Uterus (tissue), 4 donors: Measurements from ENCODE around the gene SARS1. TPM values are rescaled to one million over a fixed set of nuclear protein-coding genes. Genes with fewer than 3 reads are reported as not detected.

Experiments
- DNase-seq, 2 donors: peaks; one replicate each; pipeline ENCODE4 v3.0.0-alpha.2; 2019 to 2020
- H3K27ac ChIP-seq, 2 donors: fragments of 200-600 bp; sonication (generic); 1 replicate in 1 of 2; 2 replicates in 1 of 2; pipeline ENCODE4 v1.5.1; 2016 to 2018
- H3K27me3 ChIP-seq, 2 donors: fragments of 200-600 bp; sonication (generic); one replicate each; pipeline ENCODE4 v1.5.1; 2018 to 2019; ENCODE audit warnings: control low read depth in 1 of 2
- H3K36me3 ChIP-seq, 2 donors: fragments of 200-600 bp; sonication (generic); one replicate each; pipeline ENCODE4 v1.5.1; 2019; ENCODE audit warnings: control low read depth in 1 of 2
- H3K4me1 ChIP-seq, 2 donors: fragments of 200-600 bp; sonication (generic); one replicate each; pipeline ENCODE4 v1.5.1; 2018 to 2019; ENCODE audit warnings: control low read depth in 1 of 2
- H3K4me3 ChIP-seq, 2 donors: fragments of 200-600 bp; sonication (generic); 1 replicate in 1 of 2; 2 replicates in 1 of 2; pipeline ENCODE4 v1.5.1; 2018 to 2019; ENCODE audit warnings: mild to moderate bottlenecking in 1 of 2
- H3K9me3 ChIP-seq, 2 donors: fragments of 200-600 bp; sonication (generic); one replicate each; pipeline ENCODE4 v1.5.1; 2019; ENCODE audit warnings: control low read depth in 1 of 2
- POLR2A ChIP-seq, 2 donors: fragments of 450-650 bp; IDR thresholded peaks; one replicate each; pipeline ENCODE4 v1.6.1; 2016; ENCODE audit warnings: antibody characterized with exemption in 2 of 2, mild to moderate bottlenecking in 1 of 2, moderate library complexity in 1 of 2
- intact Hi-C: fragments of 100-400 bp; cut with DNase I; formaldehyde crosslinking; loops from one replicate; pipeline ENCODE4 v1.15.1; 2023; ENCODE audit warnings: low total_unique reads
- total RNA-seq, 4 donors: library from RNA; depleted of rRNA in 3 of 4; stranded (reverse); fragments of >200 nt in 3 of 4; gene quantifications; one replicate each; pipeline versions ENCODE4 v1.1.0 to v1.2.4, GENCODE V29; 2014 to 2023
- TF ChIP-seq, protein P1 (sequence below), 4 experiments: fragments of 200-600 bp in 2 of 4; fragments of 450-650 bp in 2 of 4; sonication (generic) in 2 of 4; IDR thresholded peaks; one replicate each; pipeline ENCODE4 v1.5.1; 2016 to 2019; ENCODE audit warnings: antibody characterized with exemption in 4 of 4, mild to moderate bottlenecking in 2 of 4, moderate library complexity in 1 of 4
- donor health status: DM: yes; HTN: yes; CAD: no.

SARS1 gene
- total RNA-seq, 4 donors from 2014 or later = 98.1 to 138 (median 112) TPM

DNA sequence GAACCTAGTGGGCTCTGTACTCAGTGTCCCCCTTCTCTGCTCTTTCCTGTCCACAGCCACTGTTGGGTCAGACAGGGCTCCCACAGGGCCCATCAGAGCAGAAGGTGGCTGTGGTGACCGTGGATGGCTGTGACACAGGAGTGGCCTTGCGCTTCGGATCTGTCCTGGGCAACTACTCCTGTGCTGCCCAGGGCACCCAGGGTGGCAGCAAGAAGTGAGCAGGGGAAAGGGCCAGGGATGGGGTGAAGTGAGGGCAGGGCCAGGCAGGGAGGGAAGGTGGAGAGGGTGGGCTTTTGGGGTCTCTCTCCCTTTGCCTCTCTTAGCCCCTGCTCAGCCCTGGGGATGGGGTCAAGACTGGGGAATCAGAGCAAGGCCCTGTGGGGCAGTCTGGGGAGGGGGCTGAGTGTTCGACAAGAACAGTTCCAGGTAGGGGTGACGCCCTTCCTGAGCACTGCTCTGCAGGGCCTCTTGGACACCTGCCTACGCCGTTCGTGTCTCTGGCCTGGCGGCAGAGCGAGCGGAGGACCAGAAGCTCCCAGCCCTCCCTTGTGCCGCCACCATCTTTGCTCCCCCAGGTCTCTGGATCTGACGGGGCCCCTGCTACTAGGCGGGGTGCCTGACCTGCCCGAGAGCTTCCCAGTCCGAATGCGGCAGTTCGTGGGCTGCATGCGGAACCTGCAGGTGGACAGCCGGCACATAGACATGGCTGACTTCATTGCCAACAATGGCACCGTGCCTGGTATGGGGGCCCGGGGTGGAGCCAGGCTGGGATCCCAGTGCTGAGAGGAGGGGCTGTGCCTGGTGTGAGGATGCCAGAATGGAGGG is 48.7 kb downstream of the SARS1 start:
- Histone ChIP-seq H3K27me3 (no peaks in the 10 kb centered on the region), H3K36me3 (no peaks in the 10 kb centered on the region), H3K4me3 (no peak overlapping the region), H3K4me1 (no peaks in the 10 kb centered on the region), H3K27ac (no peak overlapping the region), H3K9me3 (no peaks in the 10 kb centered on the region)
- intact Hi-C loops = no loop called here
- TF ChIP-seq, protein P1, sequence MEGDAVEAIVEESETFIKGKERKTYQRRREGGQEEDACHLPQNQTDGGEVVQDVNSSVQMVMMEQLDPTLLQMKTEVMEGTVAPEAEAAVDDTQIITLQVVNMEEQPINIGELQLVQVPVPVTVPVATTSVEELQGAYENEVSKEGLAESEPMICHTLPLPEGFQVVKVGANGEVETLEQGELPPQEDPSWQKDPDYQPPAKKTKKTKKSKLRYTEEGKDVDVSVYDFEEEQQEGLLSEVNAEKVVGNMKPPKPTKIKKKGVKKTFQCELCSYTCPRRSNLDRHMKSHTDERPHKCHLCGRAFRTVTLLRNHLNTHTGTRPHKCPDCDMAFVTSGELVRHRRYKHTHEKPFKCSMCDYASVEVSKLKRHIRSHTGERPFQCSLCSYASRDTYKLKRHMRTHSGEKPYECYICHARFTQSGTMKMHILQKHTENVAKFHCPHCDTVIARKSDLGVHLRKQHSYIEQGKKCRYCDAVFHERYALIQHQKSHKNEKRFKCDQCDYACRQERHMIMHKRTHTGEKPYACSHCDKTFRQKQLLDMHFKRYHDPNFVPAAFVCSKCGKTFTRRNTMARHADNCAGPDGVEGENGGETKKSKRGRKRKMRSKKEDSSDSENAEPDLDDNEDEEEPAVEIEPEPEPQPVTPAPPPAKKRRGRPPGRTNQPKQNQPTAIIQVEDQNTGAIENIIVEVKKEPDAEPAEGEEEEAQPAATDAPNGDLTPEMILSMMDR (IDR thresholded peaks at IDR 0.05) = no peak
- no peak for TF ChIP-seq POLR2A (IDR thresholded peaks at IDR 0.05)
- no peak for DNase-seq

DNA sequence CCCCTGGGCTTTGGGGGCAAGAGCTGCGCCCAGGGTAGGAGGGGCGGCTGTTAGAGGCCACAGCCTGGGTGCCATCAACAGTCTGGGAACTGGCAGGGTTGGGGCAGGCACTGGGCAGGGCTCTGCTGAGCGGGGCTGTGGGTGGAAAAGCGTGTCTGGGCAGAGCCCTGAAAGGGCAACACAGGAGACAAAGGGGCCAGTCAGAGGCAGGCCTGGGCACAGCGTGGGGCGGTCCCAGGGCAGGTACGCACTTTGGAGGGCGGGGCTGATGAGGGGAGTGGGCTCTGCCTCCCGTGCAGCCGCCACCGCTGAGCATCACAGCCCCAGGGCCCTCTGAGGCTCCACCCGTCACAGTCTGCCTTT is 49.5 kb downstream of the SARS1 start:
- TF ChIP-seq POLR2A (IDR thresholded peaks at IDR 0.05) = no peak
- TF ChIP-seq, protein P1 (IDR thresholded peaks at IDR 0.05) = no peak
- H3K27me3 ChIP-seq = no peaks in the 10 kb centered on the region
- H3K9me3 ChIP-seq = no peaks in the 10 kb centered on the region
- no peak overlapping the region for H3K4me3 ChIP-seq
- H3K36me3 ChIP-seq = no peaks in the 10 kb centered on the region
- intact Hi-C loops = no loop called here
- no peak overlapping the region for H3K27ac ChIP-seq
- H3K4me1 ChIP-seq = no peaks in the 10 kb centered on the region
- DNase-seq = no peak

DNA sequence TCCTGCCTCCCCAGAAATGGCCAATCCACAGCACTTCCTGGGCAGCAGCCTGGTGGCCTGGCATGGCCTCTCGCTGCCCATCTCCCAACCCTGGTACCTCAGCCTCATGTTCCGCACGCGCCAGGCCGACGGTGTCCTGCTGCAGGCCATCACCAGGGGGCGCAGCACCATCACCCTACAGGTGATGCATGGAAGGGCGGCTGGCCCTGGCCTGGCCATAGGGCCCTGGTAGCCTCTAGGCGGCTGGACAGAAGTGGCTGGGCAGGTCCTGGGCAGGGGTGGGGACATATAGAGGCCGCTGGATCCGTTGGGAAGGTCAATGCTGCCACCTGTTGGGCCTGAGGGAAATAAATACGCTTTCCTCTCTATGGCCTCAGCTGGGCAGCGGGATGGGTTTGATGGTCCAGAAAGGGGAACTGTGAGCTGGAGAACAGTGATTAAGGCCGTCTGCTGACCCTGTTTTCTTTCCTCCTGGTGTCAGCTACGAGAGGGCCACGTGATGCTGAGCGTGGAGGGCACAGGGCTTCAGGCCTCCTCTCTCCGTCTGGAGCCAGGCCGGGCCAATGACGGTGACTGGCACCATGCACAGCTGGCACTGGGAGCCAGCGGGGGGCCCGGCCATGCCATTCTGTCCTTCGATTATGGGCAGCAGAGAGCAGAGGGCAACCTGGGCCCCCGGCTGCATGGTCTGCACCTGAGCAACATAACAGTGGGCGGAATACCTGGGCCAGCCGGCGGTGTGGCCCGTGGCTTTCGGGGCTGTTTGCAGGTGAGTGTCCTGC is 50.1 kb downstream of the SARS1 start:
- Histone ChIP-seq H3K27ac (no peak overlapping the region), H3K4me3 (no peak overlapping the region), H3K36me3 (no peaks in the 10 kb centered on the region), H3K27me3 (no peaks in the 10 kb centered on the region), H3K9me3 (no peaks in the 10 kb centered on the region), H3K4me1 (no peaks in the 10 kb centered on the region)
- peak; percentile 72 to 76 for DNase-seq
- TF ChIP-seq POLR2A (IDR thresholded peaks at IDR 0.05) = peak in 1 of 2 donors; percentile 21
- TF ChIP-seq, protein P1 (IDR thresholded peaks at IDR 0.05) = peak; percentile 79 to 99 (median 94)
- intact Hi-C loops = no loop called here

DNA sequence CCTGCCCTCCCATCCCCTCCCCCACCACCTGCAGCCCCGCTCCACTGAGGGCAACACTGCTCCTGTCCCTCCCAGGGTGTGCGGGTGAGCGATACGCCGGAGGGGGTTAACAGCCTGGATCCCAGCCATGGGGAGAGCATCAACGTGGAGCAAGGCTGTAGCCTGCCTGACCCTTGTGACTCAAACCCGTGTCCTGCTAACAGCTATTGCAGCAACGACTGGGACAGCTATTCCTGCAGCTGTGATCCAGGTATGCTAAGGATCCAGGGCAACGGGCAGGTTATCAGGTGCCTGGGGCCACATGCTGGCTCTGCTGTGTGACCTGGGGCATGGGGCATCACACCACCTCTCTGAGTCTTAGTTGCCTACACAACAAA is 50.6 kb downstream of the SARS1 start:
- intact Hi-C loops = no loop called here

More for the DNA sequence above, 50.6 kb downstream of the SARS1 start:
- TF ChIP-seq POLR2A (IDR thresholded peaks at IDR 0.05) = no peak
- TF ChIP-seq, protein P1 (IDR thresholded peaks at IDR 0.05) = no peak
- Histone ChIP-seq H3K9me3 (no peaks in the 10 kb centered on the region), H3K27ac (no peak overlapping the region), H3K4me3 (no peak overlapping the region), H3K36me3 (no peaks in the 10 kb centered on the region), H3K4me1 (no peaks in the 10 kb centered on the region), H3K27me3 (no peaks in the 10 kb centered on the region)
- no peak for DNase-seq
